HG03575 (cell line): Measurements from ENCODE around the gene NBAS.

Experiments
- ATAC-seq: cut with Tn5 transposase; IDR thresholded peaks from one replicate; pipeline ENCODE4 v1.9.1; 2021; ENCODE audit not compliant: unreplicated experiment, insufficient number of reproducible peaks, low FRiP score; ENCODE audit errors: extremely low read depth

Gene NBAS

DNA sequence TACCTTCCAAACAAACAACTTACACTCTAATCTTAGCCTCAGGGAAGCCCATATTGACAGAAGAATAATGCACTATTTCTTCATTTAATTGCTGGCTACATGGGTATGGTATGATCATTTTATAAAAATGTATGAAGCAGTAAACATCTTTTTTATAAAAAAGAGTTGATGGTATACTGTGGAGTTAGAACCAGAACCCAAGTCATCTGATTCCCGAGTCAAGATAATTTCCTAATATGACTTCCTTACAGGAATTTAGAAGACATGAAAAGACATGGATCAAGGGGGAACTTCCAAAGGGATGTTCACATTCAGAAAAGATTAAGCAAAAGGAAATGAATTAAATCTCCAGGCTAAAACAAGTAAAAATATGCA, 171.8 kb downstream of the NBAS start:
- ATAC-seq = no peak

DNA sequence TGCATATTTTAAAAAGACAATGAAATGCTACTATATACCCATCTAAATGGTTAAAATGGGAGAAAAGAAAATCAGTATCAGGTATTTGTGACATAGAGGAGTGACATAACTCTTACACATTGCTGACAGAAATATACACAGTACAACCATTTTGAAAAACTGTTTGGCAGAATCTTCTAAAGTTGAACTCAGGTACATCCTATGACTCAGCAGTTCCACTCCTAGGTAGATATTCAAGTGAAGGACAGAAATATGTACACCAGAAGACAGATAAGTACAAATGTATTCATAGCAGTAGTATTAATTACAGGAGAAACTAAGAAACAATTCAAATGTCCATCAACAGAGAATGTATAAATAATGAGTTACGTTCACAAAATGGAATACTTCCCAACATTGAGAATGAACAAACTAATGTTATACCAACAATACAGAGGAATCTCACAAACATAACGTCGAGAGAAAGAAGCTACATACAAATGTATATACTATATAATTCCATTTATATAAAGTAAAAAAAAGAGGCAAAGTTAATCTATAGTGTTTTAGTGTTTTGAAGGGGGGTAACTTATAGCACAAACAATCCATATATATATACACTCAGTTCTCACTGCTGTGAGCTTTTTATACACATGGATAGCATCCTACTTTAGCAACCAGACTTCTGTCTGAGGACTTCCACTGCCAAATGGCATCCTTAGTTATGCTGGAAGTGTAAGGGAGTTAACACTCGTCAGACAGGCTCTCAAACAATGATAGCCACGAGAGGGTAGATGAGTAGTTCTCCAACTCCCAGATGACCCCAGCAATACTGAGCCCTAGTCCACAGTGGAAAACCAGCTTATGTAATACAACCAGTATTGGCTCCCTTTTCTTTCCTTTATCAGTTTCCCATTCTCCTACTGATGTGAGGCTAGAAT, 172.5 kb downstream of the NBAS start:
- no peak for ATAC-seq

DNA sequence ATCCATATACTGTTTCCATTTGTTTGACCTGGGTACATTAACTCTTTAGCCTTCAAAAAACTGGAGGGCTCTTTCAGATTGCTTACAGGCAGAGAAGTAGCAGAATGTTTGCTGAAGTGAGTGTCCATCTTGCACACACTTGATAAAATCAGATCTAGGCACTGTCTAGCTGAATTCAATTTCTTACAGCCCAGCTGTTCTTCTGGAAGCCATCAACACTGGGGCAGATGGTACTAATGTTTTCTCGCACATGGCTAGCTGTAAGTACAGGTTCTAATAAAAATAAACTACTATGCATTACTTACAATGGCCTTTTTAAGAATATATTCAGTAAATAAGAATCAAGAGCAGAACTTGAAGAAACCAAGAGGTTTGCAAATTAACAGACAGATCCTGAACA, 175.9 kb downstream of the NBAS start:
- ATAC-seq = no peak

DNA sequence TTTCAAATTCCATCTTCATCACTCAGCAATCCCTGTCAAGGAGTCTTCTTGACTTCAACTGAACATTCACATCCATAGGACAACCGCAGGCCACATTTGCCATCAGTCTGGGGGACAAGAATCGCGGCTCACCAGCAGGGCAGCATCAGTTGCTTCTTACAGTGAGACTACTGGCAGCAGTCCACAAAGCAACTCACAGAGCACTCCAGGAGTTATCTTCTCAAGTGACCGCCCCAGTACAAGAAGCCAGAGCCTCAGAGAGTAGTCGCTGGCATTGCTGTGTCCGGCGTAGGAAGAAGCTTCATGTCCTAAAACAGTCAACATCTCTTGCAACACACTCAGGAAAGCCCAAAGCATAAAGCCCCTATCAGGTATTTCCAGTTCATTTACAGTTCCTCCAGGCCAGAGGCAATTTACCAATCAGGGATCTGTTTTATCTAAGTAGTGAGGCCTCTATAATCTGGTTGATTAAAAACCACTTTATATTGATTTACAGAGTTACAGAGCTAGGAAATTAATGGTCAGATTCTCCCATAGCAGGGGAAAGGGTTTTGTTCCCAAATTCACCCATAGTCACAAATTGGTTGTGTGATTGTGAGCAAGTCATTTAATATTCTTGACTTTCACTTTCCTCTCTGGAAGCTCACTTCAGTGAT, 177.3 kb downstream of the NBAS start:
- ATAC-seq = no peak

DNA sequence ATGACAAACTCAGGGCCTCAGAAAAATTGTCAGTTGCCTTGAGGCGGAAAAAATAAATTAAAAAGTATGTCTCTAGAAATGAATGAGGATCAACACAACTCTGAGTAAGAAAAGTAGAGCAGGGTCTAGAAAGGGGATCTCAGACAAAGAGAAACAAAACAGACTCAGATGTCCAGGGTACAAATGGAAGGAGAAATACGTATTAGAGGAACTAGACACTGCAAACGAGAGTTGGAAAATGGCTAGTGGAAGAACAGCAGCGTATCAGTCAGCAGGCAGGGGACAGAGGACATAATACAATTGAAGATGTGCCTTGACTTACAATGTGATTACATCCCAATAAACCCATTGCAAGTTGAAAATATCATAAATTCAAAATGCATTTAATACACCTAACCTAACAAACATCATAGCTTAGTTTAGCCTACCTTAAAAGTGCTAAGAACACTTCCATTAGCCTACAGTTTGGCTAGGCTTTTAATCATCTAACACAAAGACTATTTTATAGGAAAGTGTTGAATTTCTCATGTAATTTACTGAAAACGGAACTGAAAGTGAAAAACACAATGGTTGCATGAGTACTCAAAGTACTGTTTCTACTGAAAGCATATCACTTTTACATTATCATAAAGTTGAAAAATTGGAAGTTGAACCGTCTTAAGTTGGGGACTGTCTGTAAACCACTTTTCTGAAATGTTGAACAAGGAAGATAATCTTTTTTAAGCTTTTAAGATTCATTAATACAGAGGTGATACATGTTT, 182.8 kb downstream of the NBAS start:
- no peak for ATAC-seq

DNA sequence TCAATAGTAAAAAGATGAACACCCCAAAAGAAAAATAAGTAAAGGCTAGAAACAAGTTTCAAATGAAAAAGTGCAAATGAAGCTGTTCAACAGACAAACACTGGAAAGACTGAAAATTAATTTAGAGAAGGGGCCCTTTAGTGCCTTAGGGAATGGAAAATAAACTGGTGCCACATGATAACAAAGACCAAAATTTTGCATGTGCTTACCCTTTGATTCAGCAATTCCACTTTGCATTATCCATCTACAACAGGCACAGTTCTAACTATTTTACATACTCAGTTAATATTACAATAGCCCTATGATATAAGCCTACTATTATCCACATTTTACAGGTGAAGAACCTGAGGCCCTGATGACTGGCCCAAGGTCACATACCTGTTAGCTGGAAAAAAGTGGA, 183.9 kb downstream of the NBAS start:
- no peak for ATAC-seq

DNA sequence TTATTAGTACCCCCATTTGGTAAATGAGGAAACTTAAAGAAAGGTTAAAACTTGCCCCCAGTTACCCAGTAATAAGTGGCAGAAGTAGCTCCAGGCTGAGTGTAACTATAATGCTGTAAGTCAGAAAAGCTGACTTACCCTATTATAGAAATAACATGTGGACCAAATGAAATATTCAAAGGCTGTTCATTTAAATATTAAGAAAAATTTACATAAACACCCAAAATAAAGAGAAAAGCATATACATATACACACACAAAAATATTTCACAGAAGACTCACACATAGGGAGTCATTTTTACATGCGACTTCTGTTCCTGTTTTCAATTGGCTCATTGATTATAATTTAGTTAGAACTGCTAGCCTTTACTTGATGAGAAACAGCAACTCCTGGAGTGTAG, 189.1 kb downstream of the NBAS start:
- ATAC-seq = no peak

DNA sequence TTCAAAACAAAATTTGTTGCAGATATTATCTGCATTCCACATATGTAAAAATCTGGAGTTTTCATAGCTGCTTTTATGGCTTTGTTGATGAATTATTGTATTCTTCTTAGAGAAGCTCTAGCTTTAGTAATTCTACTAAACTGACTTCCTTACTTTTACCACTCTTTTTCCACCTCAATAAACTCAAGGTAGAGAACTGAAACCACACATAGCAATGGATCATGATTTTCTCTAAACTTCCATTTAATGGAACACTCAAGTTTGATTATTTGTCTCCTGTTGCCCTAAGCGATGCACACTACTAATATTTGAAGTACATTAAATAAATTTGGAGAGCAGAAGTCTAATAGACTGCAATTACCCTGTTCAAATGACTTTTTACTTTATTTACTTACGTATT, 192.0 kb downstream of the NBAS start:
- ATAC-seq = no peak

DNA sequence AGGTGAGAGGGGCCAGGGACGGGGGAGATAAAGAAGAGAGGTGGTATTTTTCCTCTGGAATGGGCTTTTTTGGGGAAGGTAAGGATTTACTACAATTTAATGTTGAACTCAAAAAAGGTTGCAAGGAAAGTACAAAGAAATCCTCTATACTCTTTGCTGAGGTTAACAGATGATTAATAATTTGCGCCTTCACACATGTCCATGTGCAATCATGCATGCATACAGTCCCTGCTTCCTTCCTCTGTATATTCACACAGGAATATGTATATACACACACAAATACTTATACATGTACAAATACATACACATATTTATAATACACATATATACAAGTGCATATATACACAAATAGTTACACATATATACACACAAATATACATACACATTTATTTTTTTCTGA, 193.4 kb downstream of the NBAS start:
- ATAC-seq = no peak

DNA sequence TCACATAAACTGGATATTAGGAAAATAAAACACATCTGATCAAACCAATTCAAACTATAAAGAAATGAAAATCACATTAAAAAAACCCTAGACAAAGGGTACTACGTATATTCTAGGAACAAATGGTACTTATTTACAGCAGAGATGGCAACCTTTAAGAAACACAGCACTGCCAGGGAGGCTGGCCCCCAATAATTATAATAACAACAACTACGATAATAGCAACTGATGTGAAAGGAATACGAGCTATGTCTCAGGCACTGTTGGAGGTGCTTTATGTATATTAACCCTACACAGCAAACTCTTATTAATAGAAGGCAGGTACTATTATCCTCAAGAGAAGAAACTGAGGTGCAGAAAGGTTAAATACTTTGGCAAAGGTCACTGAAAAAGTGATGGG, 193.9 kb downstream of the NBAS start:
- no peak for ATAC-seq

DNA sequence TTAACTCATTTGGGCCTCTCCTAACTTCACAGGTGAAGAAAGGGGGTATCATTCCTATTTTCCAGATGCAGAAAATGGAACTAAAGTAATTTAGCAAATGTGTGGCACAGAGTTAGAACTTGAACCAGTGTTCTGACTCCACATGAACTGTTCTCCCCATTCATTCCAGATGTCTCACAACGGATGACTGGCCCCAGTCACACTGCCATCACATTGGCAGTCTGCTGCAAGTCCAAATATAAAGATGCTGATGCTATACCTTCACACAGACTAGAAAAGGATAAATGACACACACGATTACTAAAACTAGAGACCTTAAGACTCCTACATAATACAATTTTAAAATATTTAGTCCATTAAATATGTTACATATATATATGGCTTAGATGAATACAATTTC, 195.7 kb downstream of the NBAS start:
- ATAC-seq = no peak

DNA sequence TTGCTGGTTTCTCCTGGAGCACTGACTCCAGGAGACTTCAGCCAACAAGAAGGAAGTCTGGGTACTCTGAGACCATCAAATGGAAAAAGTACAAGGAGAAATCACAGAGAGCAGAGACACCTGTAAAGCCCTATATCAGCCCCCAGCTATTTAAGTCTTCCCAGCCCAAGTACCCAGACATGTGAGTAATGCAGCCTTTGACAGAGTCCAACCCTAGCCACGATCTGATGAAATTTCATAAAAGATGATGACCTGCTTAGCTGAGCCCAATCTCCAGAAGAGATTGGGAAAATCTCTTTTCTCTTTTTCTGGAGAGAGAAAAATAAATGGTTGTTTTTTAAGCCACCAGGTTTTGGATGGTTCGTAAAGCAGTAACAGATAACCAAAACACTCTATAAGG, 196.6 kb downstream of the NBAS start:
- ATAC-seq = no peak

DNA sequence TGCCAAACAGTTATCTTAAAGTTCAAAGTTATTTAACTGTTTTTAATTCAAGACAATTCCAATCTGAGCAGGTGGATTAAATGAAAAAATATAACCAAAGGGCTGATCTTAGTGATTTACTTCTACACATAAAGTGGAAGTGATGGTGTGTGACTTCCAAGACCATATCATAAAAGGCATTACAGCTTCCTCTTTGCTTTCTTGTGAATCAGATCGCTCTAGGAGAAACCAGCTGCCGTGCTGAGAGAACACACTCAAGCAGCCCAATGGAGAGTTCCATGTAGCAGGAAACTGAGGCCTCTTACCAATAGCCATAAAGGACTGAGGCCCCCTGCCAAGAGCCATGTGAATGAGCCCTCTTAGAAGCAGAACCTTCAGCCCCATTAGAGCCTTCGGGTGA, 197.4 kb downstream of the NBAS start:
- no peak for ATAC-seq

DNA sequence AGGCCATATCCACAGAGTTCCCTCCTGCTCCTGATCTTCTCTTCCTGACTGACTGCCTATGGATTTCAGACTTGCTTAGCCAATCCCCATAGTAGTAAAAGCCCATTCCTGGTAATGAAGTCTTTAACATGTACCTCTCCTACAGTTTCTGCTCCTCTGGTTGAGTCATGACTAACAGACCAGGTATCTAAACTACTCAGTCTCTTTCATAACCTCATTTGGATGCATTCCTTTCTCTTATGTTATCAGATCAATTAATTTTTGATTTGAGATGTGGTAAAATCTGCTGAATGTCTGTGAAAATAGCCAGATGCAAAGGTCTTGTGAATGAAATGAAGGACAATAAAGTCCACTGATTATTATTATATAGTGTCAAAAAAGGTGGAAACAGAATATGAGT, 198.0 kb downstream of the NBAS start:
- no peak for ATAC-seq

DNA sequence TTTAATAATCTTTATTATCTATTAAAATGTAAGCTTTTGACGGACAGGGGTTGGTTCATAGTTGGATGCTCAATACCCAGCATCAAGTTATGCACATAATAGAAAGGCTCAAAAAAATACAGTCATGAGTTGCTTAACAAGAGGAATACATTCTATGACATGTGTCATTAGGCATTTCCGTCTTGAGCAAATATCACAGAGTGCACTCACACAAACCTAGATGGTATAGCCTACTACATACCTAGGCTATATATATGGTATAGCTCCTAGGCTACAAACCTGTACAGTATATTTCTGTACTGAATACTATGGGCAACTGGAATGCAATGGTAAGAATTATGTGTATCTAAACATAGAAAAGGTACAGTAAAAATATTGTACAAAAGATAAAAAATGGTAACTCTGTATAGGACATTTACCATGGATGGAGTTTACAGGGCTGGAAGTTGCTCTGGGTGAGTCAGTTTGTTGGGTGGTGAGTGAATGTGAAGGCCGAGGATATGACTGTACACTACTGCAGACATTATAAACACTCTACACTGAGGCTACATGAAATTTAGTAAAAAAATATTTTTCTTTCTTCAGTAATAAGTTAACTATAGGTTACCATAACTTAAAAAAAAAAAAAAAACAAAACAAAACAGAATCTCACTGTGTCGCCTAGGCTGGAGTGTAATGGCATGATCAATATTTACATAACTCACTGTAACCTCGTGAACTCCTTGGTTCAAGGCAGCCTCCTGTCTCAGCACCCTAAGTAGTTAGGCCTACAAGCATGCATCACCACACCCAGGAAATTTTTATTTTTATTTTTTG, 201.2 kb downstream of the NBAS start:
- ATAC-seq = no peak

DNA sequence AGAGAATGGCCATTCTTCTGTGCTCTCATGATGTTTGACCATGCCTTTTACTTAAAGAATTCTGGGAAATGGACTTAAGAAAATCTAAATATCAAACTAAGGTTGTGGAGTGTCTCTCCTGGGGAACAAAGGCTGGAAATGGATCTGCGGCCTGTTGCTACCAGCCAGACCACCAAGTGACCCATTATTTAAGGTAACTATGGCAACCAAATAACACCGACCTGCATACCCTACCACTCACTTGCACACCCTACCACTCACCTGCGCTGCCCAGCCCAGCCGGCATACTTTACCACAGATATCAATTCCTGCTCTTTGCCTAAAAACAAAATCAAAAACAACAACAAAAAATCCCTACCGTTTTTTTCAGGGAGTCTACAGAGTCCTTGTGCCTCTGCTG, 203.2 kb downstream of the NBAS start:
- no peak for ATAC-seq

DNA sequence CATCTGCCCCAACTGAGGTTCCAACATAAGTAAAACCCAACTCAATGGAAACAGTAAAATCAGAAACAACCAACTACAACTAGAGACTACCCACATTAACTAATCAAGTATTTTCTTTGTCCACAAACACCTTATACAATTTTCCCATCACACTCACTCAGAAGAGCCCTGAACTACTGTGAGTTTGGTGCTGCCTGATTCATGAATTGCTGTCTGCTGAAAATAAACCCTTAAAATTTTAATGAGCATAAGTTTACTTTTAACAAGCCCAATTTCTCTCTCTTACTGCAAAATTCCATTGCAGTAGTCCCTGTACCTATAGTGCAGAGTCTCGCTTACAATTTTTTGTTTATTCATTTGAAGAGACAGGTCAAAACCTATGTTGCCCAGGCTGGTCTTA, 203.9 kb downstream of the NBAS start:
- no peak for ATAC-seq

DNA sequence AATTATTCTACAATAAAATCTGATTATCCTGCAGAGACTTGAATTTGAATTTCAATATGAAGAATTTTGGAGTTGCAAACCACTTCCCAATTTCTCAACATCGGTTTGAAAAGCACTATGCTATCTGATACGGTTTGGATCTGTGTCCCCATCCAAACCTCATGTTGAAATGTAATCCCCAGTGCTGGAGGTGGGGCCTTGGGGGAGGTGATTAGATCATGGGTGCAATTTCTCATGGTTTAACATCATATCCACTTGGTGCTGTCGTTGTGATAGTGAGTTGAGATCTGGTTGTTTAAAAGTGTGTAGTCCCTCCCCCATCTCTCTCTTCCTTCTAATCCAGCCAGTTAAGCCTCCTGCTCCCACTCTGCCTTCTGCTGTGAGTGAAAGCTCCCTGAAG, 205.7 kb downstream of the NBAS start:
- no peak for ATAC-seq
